ENCODE measurements around the gene TLK2.
A peak's percentile ranks its signal among the peaks of the same experiment; 100 is the strongest.
"Not testable (repeated sequence)": the region's sequence is repeated elsewhere in the genome, so short reads cannot be mapped to it uniquely, and the experiment has no call there.

TLK2 gene

DNA sequence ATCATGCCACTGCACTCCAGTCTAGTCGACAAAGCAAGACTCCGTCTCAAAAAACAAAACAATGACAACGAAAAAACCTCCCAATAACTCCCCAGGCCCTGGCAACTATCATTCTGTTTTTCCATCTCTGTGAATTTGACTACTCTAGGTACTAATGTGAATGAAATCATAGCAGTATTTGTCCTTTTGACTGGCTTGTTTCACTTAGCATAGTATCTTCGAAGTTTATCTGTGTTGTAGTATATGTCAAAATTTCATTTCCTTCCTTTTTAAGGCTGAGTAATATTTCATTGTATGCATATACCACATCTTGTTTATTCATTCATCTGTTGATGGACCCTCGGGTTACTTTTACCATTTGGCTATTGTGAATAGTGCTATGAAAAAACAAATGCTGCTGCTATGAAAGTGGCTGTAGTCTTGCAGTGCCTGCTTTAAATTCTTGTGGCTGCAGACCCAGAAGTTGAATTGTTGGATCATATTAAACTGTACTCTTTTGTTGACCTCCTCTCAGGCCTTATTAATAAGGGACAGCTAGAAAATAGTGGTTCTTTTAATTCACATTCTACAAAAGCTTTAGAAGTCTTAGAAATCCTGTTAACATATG, 14.5 kb downstream of the TLK2 start:
- not testable (repeated sequence) for DNase-seq

DNA sequence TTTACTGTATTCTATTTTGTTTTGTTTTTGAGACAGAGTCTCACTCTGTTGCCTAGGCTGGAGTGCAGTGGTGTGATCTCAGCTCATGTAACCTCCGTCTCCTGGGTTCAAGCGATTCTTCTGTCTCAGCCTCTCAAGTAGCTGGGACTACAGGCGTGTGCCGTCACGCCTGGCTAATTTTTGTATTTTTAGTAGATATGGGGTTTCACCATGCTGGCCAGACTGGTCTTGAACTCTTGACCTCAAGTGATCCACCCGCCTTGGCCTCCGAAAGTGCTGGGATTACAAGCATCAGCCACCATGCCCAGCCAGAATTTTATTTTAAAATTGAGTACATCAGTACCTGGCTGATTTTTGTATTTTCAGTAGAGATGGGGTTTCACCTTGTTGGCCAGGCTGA, 15.4 kb downstream of the TLK2 start:
- DNase-seq = not testable (repeated sequence)

- DNase-seq = not testable (repeated sequence)
Measured at GRCh38 chr17:62496344-62496743, 17.7 kb downstream of the TLK2 start.

GRCh38 chr17:62498796-62499195, 20.2 kb downstream of the TLK2 start:
- not testable (repeated sequence) for DNase-seq

DNA sequence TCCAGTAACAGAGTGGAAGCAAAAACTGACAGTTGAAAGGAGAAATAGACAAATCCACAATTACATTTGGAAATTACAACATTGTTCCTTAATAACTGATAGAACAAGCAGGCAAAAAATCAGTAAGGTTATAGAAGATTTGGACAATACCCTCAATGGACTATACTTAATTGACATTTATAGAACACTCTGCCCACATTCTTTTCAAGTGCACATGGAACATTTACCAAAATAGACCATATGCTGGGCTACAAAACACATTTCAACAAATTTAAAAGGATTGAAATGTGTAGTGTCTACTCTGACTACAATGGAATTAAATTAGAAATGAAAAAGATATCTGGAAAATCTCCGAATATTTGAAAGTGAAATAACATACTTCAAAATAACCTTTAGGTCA, 21.8 kb downstream of the TLK2 start:
- DNase-seq = not testable (repeated sequence)

DNA sequence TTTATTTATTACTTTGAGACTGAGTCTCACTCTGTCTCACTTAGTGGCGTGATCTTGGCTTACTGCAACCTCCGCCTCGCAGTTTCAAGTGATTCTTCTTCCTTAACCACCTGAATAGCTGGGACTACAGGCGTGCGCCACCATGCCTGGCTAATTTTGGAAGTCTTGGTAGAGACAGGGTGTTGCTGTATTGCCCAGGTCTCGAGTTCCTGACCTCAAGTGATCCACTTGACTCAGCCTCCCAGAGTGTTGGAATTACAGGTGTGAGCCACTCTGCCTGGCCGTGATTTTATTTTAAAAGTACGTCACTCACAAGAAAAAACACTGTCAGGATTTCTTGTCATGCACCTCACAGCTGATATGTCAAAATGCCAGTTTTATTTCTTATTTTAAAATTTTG, 26.2 kb downstream of the TLK2 start:
- DNase-seq = not testable (repeated sequence)

DNA sequence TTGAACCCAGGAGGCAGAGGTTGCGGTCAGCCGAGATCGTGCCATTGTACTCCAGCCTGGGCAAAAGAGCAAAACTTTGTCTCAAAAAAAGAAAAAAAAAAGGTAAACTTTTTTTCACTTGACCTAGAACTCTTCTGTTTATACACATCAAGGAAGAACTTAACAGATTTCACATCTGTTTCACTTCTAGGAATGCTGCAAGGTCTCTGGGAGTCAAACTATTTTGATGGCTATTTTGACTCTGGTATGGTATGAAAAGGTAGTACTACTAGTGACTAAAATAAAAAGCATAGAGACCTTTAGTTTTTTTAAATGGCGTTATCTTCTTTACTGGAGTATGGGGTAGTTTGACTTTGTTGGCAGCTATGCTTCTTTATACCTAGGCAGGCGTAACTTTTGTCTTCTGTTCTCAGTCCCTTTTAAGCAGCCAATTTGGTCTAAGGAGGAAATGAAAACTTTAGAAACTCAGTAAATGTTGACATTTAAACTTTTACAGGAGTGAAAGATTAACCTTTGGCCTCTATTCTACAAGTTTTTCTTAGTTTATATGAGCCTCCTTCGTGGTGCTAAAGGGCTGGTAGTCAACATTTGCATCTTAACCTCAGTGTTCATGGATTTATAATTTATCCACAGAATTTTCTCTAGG, 28.7 kb downstream of the TLK2 start:
- not testable (repeated sequence) for DNase-seq

- DNase-seq = not testable (repeated sequence)
Measured at GRCh38 chr17:62510247-62510819, 31.7 kb downstream of the TLK2 start.

DNA sequence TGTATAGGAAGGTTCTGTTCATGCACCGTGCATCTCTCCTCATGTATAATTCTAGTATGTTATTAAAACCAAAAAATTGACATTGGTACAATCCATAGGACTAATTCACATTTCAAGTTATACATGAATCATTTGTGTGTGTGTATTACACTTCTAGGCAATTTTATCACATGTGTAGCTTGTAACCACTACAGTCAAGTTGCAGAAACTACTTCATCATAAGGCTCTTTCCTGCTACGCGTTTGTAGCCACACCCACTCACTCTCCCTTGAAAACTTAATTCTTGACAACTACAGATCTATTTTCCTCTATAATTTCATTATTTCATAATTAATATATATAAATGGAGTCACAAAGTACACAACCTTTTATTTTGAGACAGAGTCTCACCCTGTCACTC, 32.4 kb downstream of the TLK2 start:
- DNase-seq = not testable (repeated sequence)

DNA sequence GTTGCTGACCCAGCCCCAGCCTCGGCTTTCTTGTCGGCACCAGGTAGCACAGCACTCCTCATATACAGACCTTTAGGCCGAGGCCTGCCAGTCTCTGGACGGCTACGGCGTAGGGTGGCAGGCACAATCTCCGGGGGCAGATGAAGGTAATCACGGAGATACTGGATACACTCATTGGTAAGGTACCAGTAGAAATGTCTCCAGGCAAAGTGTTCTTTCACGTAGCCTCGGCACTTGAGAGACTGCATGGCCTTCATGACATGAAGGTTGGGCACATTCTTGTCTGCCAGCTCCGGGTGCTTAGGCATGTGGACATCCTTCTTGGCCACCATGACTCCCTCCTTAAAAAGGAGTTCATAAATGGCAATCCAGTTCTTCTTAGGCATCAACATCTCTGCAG, 37.8 kb downstream of the TLK2 start:
- DNase-seq = not testable (repeated sequence)

- DNase-seq = not testable (repeated sequence)
Measured at GRCh38 chr17:62521295-62521694, 42.7 kb downstream of the TLK2 start.

DNA sequence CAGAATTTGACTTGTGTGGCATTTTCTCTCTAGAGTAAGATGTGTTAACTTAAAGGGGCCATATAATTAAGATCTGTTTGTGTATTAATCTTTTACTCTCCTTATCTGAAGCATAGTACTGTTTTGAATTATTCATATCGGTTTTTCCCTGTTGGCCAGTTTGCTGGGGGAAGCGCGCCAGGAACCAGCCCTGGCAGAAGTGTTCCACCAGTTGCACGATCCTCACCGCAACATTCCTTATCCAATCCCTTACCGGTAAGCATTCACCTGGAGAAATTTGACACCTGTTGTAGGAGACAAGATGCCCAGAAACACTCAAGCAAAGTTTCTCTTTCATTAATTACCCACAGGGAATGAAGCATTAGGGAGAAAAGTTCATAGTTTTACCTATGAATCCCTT, 45.5 kb downstream of the TLK2 start:
- not testable (repeated sequence) for DNase-seq

GRCh38 chr17:62525317-62525716, 46.7 kb downstream of the TLK2 start:
- not testable (repeated sequence) for DNase-seq

GRCh38 chr17:62530936-62531335, 52.3 kb downstream of the TLK2 start:
- not testable (repeated sequence) for DNase-seq

GRCh38 chr17:62536557-62536956, 57.9 kb downstream of the TLK2 start:
- DNase-seq = not testable (repeated sequence)

- not testable (repeated sequence) for DNase-seq
Measured at GRCh38 chr17:62541073-62541472, 62.4 kb downstream of the TLK2 start.

GRCh38 chr17:62543278-62543775, 64.7 kb downstream of the TLK2 start:
- not testable (repeated sequence) for DNase-seq

- not testable (repeated sequence) for DNase-seq
Measured at GRCh38 chr17:62546066-62546465, 67.4 kb downstream of the TLK2 start.

DNA sequence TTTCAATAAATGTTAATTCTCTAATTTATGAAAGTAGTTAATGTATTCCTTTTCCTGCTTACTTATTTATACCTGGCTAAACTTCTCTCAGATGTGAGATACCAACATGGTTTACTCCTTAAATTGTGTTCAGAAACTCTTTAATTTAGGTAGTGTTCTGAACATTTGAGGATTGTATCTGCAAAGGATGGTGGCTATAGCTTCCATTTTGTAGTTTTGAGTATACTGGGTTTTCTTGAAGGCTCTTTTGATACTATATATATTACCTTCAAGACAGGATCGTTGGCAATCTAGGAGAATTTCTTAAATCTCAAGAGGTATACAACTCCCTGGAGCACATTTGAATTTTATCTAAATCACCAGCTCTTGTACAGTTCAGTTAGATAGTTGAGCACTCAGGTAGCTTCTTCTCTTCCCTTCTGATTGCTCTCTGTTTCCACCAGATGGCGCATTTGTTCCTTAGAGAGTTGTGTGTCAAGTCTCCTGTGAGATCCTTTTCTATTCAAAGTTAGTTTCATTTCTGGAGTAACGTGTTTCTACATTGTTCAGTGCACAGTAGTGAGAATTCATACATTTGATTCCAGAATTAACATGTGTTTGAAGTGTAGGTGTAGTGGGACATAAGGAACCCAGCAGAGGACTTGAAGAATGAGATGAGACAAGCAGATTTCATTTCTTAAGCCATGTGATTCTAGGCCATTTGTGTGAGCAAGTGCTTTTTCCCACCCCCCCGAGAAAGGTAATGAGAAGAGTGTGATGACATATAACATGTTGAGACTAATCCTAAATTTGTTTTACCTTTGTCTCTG, 74.4 kb downstream of the TLK2 start:
- DNase-seq = peak; percentile 3

DNA sequence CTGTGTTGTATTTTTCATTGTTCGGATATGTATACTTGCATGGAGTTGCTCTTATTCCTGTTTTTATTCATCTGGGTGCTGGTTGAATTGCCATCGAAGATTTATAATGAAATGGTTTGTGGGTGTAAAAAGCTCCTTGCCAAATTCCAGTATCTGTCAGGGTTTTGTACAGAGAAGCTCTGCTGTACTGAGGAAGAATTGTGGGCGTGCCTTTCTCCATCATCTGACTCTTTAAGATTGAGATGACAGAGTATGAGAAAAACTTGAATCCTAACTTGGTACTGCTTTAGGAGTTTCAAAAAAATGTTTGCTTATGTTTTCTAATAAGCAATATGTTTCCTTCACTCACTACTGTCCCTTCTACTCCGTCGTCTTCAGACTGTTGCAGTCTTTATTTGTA, 78.9 kb downstream of the TLK2 start:
- not testable (repeated sequence) for DNase-seq

DNA sequence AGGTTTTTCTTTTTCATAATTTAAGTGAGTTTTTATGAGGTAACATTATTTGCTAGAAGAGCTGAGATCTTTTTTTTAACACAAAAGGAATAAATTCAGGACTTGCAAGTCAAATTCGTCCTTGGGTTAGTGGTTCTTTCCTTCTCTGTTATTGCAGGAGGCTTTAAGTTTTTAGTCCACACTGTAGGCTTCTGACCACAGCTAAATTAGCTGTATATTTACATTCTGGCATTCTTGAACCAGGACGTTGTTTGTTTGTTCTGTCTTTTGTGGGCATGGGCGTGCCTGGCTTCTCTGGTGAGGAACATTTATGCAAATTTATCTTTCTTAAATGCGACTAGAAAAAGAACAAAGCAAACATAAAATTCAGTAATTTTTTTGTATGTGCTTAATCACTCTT, 80.3 kb downstream of the TLK2 start:
- not testable (repeated sequence) for DNase-seq

- not testable (repeated sequence) for DNase-seq
Measured at GRCh38 chr17:62560971-62561370, 82.3 kb downstream of the TLK2 start.

- peak; percentile 1 for DNase-seq
Measured at GRCh38 chr17:62562656-62563055, 84.0 kb downstream of the TLK2 start.

Data from NCI-H1105 treated with DMSO at 0.1 percent for 48 hours (cell line).